GM19351 (cell line): ENCODE data around the gene ART1.
"Not testable (repeated sequence)": the region's sequence is repeated elsewhere in the genome, so short reads cannot be mapped to it uniquely, and the experiment has no call there.

Source experiments
- ATAC-seq: cut with Tn5 transposase; IDR thresholded peaks from one replicate; pipeline ENCODE4 v1.9.1; 2021; ENCODE audit warnings: mild to moderate bottlenecking, moderate library complexity; ENCODE audit not compliant: unreplicated experiment

The ART1 gene

GRCh38 chr11:3644817-3645235 is at the start of gene ART1:
Gene ART1, plus strand, starts transcription at chr11:3645128. Its CDS starts 14,086 bp downstream, at chr11:3659214.
- no peak for ATAC-seq

DNA sequence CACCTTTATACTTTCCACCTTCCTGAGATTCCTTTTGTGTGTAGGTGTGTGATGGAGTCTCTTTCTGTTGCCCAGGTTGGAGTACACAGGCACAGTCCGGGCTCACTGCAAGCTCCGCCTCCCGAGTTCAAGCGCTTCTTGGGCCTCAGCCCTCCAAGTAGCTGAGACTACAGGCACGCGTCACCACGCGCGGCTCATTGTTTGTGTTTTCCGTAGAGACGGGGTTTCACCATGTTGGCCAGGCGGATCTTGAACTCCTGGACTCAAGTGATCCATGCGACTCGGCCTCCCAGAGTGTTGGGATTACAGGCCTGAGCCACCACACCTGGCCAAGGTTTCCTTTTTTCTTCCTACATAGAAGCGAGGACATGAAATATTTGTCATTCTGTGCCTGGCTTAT is 47.2 kb upstream of the ART1 start:
- not testable (repeated sequence) for ATAC-seq

DNA sequence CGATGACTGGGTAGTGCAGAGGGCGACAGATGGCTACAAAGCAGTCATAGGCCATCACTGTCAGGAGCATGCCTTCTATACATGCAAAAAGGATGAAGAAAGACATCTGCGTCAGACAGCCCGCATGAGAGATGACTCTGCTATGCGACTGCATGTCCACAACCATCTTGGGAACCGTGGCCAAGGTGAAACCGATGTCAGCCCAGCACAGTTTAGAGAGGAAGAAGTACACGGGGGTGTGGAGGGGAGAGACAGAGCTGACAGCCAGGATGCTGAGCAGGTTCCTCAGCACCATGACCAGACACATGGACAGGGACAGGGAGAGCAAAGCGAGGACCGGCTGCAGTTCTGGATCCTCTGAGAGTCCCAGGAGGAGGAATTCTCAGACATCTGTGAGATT is 44.7 kb upstream of the ART1 start:
- ATAC-seq, result not testable (repeated sequence)

GRCh38 chr11:3604167-3604566 is 40.8 kb upstream of the ART1 start:
- ATAC-seq, result no peak

- no peak for ATAC-seq
Measured at GRCh38 chr11:3605283-3605662, 39.7 kb upstream of the ART1 start.

- no peak for ATAC-seq
Measured at GRCh38 chr11:3605771-3606203, 39.1 kb upstream of the ART1 start.

DNA sequence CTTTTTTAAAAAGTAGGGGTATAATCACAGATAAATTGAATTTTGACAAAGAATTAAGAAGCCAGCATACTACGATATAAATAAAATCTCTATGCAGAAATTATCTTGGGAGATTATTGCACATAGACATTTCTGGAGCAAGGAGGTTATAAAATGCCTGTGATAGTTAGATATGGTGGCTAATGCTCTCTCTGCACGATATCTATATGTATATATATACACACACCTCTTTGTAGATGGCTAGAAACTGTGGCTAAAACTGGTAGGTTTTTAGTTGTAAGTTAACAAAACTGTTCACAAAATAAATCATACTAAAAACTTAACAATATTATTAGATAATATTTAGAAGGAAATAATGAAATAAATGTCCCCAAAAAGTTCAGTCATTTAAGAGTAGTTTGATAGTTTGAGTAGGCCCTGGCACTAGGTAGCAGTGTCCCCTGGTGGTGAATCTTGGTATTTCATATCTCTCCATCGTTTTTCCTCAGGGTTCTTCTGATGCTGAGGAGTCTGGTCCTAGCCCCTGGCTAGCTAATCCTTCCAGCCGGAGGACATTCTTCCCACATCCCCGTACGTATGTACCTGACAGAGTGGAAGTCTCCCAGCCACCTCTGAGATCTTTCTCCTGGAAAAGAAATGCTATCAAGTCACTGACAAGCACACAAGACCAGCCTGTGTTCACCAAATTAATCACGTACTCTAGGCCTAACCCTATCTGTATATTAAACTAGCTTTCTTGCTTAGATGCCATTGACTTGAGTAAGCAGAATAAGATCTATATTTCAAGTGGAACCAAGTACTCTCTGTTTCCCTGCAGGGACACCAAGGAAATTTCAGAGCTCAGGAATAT is 35.3 kb upstream of the ART1 start:
- ATAC-seq, result no peak

- ATAC-seq, result no peak
Measured at GRCh38 chr11:3610846-3611245, 34.1 kb upstream of the ART1 start.

DNA sequence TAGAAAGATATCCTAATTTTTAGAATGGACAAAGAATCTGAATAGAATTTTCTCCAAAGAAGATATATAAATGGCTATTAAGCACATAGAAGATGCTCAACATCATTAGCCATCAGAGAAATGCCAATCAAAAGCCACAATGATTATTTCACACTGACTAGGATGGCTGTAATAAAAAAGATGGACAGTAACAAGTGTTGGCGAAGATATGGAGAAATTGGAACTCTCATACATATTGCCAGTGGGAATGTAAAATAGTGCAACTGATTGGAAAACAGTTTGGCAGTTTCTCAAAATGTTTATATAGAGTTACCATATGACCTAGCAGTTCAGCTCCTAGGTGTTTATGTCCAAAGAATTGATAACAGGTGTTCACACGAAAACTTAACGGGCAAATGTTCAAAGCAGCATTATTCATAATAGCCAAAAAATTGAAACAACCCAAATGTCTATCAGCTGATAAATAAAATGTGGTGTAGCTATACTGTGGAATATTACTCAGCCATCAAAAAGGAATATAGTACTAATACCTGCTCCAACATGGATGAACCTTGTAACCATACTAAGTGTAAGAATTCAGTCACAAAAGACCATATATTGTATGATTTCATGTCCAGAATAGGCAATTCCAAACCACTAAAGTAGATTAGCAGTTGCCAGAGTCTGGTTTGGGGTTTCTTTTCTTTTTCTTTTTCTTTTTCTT is 32.8 kb upstream of the ART1 start:
- no peak for ATAC-seq

- ATAC-seq, result no peak
Measured at GRCh38 chr11:3613998-3614741, 30.8 kb upstream of the ART1 start.

DNA sequence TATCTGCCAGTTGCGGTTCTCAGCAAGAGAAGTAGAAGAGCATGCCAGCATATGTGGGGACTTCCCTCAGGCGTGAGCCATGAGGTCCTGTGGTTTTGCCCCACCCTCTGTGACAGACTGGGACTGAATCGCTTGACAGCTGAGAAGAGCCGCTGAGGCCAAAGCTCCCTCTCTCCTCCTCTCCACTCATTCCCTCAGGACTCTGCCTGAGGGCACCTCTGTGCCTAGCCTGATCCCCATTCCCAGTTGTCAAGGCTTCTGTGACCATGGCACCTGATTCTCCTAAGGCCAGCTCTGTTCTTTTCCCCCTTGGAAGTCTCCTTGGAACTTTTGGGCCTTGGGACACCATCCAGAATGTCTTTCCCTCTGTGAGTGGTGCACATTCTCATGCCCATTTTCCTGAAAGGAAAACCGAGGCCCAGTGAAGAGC is 30.2 kb upstream of the ART1 start:
- ATAC-seq, result no peak

DNA sequence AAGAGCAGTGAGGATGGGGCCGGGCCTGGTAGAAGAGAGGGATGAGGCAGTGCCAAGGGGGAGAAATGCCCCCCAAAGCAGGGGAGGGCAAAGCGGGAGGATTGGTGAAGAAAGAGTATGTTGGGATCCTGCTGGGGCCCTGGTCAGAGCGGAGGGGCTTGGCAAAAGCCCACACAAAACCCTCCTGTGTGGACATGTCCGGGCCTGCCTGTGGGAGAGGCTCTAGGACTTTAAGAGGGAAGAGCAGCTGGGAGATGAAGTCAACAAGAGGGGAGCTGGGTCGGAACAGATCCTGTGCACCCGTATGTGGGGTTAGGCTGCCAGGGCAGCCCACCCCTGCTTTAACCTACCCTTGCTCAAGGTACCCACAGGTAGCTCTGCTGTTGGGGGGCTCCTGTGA is 28.9 kb upstream of the ART1 start:
- ATAC-seq, result no peak

GRCh38 chr11:3616721-3617460 is 28.0 kb upstream of the ART1 start:
- ATAC-seq, result no peak

GRCh38 chr11:3617990-3618389 is 26.9 kb upstream of the ART1 start:
- no peak for ATAC-seq

- no peak for ATAC-seq
Measured at GRCh38 chr11:3622521-3622920, 22.4 kb upstream of the ART1 start.

DNA sequence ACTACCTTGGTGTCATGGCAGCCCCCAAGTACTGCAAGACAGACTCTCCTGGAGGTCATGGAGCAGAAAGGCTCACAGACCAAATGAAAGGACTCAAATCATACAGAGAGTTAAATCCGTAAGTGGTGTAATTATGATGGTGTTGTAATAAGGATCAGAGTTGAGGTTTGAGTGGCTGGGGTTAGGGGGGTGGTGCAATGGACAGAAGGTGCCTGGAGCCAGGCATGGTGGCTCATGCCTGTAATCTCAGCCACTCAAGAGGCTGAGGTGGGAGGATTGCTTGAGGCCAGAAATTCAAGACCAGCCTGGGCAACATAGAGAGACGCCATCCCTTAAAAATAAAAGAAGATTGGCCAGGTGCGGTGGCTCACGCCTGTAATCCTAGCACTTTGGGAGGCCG is 21.8 kb upstream of the ART1 start:
- ATAC-seq, result no peak

- no peak for ATAC-seq
Measured at GRCh38 chr11:3623767-3624458, 21.0 kb upstream of the ART1 start.

DNA sequence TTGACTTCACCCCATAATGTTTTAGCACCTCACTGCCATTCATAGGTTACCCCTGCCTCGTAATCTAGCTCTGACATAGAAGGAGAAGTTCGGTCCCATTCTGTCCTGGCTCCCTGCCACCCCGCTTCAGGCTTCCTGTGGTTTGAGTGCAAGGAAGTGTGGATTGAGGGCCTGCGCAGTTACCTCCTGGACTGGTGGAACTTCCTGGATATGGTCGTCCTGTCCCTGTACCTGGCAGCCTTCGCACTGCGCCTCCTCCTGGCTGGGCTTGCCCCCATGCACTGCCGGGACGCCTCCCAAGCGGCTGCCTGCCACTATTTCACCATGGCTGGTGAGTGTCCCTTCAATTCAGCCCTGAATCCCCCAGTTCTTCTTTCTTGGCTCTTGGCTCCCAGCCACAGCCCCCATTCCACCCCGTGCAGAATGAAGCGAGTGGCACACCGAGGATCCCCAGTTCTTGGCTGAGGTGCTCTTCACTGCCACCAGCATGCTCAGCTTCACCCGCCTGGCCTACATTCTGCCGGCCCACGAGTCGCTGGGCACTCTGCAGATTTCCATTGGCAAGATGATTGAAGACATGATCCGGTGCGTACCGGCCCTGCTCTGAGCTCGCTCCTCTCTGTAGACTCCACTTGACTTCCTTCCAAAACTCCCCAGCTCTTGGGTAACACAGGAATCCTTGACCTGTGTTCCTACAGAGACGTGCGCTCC is 18.5 kb upstream of the ART1 start:
- ATAC-seq, result no peak

DNA sequence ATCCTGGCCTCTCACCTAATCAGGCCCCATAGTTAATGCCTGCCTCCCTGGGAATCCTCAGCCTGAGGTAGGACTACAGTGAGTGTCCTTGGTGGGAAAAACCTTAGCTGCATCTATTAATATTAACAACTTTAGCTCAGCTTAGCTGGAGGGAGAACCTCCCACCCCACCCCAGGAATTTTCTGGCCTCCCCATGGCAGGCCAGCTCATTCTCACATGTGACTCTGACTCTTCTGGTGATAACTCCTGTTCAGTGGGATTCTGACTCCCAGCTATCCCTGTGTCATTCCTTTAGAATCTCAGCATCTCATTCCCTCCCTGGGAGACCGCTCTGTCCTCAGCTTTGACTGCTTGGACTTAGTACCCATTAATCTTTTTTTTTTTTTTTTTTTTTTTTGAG is 17.6 kb upstream of the ART1 start:
- no peak for ATAC-seq

DNA sequence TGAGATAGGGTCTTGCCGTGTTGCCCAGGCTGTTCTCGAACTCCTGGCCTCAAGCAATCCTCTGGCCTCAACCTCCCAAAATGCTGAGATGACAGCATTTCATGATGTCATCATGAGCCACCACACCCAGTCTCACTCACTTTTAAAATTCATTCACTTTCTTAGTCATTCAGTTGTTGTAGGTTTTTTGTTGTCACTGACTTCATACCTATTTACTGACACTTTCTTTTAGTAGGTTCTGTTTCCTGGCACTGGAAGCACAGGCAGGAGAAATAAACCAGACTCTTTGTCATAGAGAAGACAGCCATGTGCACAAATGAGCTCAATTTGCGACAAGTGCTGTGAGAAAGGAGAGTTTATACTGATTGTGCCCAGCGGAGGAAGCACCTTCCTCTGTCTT is 13.6 kb upstream of the ART1 start:
- ATAC-seq, result no peak
